Measurements from ENCODE around the gene BTG1.
A peak's percentile ranks its signal among the peaks of the same experiment; 100 is the strongest.

BTG1 gene

GRCh38 chr12:92123780-92124688 lies 21.6 kb downstream of the BTG1 start:
- H3K4me1 ChIP-seq (ENCODE audit: control insufficient read depth in 1 of 2, insufficient read depth in 1 of 2, low read depth in 1 of 2, low read length in 1 of 2): peaks cover 77 to 79% of the 10 kb centered on the region in 2 experiments
- H3K27ac ChIP-seq: peak overlapping the region; percentile 83
- TF ChIP-seq CTCF (IDR thresholded peaks at IDR 0.05): no peak
- no peaks in the 10 kb centered on the region for H3K27me3 ChIP-seq
- H3K9me3 ChIP-seq: no peaks in the 10 kb centered on the region
- H3K36me3 ChIP-seq: no peaks in the 10 kb centered on the region
- peak overlapping the region; percentile 41 to 50 for H3K4me3 ChIP-seq (ENCODE audit: low read depth in 1 of 2, low read length in 1 of 2)

- Histone ChIP-seq H3K27ac (peak overlapping the region; percentile 83), H3K4me3 (ENCODE audit: low read depth in 1 of 2, low read length in 1 of 2) (peak overlapping the region in 1 of 2 experiments; percentile 50), H3K36me3 (no peaks in the 10 kb centered on the region), H3K9me3 (no peaks in the 10 kb centered on the region), H3K4me1 (ENCODE audit: control insufficient read depth in 1 of 2, insufficient read depth in 1 of 2, low read depth in 1 of 2, low read length in 1 of 2) (peaks cover 69 to 74% of the 10 kb centered on the region in 2 experiments), H3K27me3 (no peaks in the 10 kb centered on the region)
- no peak for TF ChIP-seq CTCF (IDR thresholded peaks at IDR 0.05)
Observed at GRCh38 chr12:92122941-92123779, 22.5 kb downstream of the BTG1 start.

- H3K9me3 ChIP-seq: no peaks in the 10 kb centered on the region
- peaks cover 56 to 63% of the 10 kb centered on the region in 2 experiments for H3K4me1 ChIP-seq (ENCODE audit: control insufficient read depth in 1 of 2, insufficient read depth in 1 of 2, low read depth in 1 of 2, low read length in 1 of 2)
- H3K27me3 ChIP-seq: no peaks in the 10 kb centered on the region
- no peaks in the 10 kb centered on the region for H3K36me3 ChIP-seq
- peak overlapping the region; percentile 60 for H3K27ac ChIP-seq
- no peak for TF ChIP-seq CTCF (IDR thresholded peaks at IDR 0.05)
- H3K4me3 ChIP-seq (ENCODE audit: low read depth in 1 of 2, low read length in 1 of 2): no peak overlapping the region
Observed at GRCh38 chr12:92121826-92122225, 23.8 kb downstream of the BTG1 start.

- Histone ChIP-seq H3K4me1 (ENCODE audit: control insufficient read depth in 1 of 2, insufficient read depth in 1 of 2, low read depth in 1 of 2, low read length in 1 of 2) (peaks cover 37 to 45% of the 10 kb centered on the region in 2 experiments), H3K36me3 (no peaks in the 10 kb centered on the region), H3K4me3 (ENCODE audit: low read depth in 1 of 2, low read length in 1 of 2) (no peak overlapping the region), H3K27me3 (no peaks in the 10 kb centered on the region), H3K27ac (peak overlapping the region; percentile 57), H3K9me3 (no peaks in the 10 kb centered on the region)
- no peak for TF ChIP-seq CTCF (IDR thresholded peaks at IDR 0.05)
Observed at GRCh38 chr12:92118826-92119536, 26.7 kb downstream of the BTG1 start.

- no peaks in the 10 kb centered on the region for H3K27me3 ChIP-seq
- TF ChIP-seq CTCF (IDR thresholded peaks at IDR 0.05): no peak
- H3K4me1 ChIP-seq (ENCODE audit: control insufficient read depth in 1 of 2, insufficient read depth in 1 of 2, low read depth in 1 of 2, low read length in 1 of 2): peaks cover 20 to 29% of the 10 kb centered on the region in 2 experiments
- H3K4me3 ChIP-seq (ENCODE audit: low read depth in 1 of 2, low read length in 1 of 2): no peak overlapping the region
- no peak overlapping the region for H3K27ac ChIP-seq
- no peaks in the 10 kb centered on the region for H3K9me3 ChIP-seq
- H3K36me3 ChIP-seq: no peaks in the 10 kb centered on the region
Observed at GRCh38 chr12:92114834-92115233, 30.8 kb downstream of the BTG1 start.

Measured in neutrophil (primary cell).